HCT116 (cell line): Measurements from ENCODE around the gene UPP1. TPM values are rescaled to one million over a fixed set of nuclear protein-coding genes. Genes with fewer than 3 reads are reported as not detected.

Experiments
- ATAC-seq: fragments of 200-7000 bp; cut with Tn5 transposase; 2 replicates; pipeline ENCODE4 v1.9.1; 2020; ENCODE audit warnings: mild to moderate bottlenecking, moderate library complexity
- BruUV-seq: library from RNA; stranded (reverse); fragments of 400-500 nt; replicated peaks from 2 replicates; lab custom pipeline; 2021; lab: Mats Ljungman, UMichigan
- CTCF ChIA-PET: fragments of 300-600 bp; sonication (Branson Sonifier 250); formaldehyde crosslinking; loops from one replicate; lab custom pipeline; 2021; ENCODE audit warnings: antibody characterized with exemption; lab: Charles Lee
- POLR2A ChIA-PET: fragments of 300-600, 350-600 bp; sonication (Branson Sonifier 250); formaldehyde crosslinking; loops from one replicate; lab custom pipeline; 2021; ENCODE audit warnings: antibody characterized with exemption; lab: Charles Lee
- RAD21 ChIA-PET, 2 experiments: fragments of 300-600 bp; sonication (Branson Sonifier 250); formaldehyde crosslinking; loops; one replicate each; lab custom pipeline; 2023; ENCODE audit warnings: low total read pairs in 2 of 2; ENCODE audit not compliant: uncharacterized antibody in 2 of 2, unreplicated experiment in 2 of 2, low non-redundant PET in 1 of 2; lab: Charles Lee
- DNase-seq: peaks from one replicate; pipeline ENCODE4 v3.0.0-alpha.2; 2010; ENCODE audit warnings: low read depth, low spot score
- H2AFZ ChIP-seq: fragments of 200-600 bp; shearing (Covaris generic), sonication (generic); 2 replicates; pipeline ENCODE4 v1.6.1; 2017; ENCODE audit warnings: low read depth, mixed run types, mixed read lengths, antibody characterized with exemption, low read length; ENCODE audit not compliant: poor library complexity, severe bottlenecking
- H3K27ac ChIP-seq: 2 replicates; pipeline ENCODE4 v1.5.1; 2012; ENCODE audit warnings: low read depth, low read length
- H3K27me3 ChIP-seq: fragments of 200-600 bp; sonication (generic); 2 replicates; pipeline ENCODE4 v1.6.1; 2016; ENCODE audit warnings: mixed run types, low read length, mixed read lengths; ENCODE audit not compliant: insufficient read depth
- H3K36me3 ChIP-seq, 2 experiments: fragments of 200-500 bp in 1 of 2; fragments of 200-600 bp in 1 of 2; sonication (Bioruptor generic) in 1 of 2; sonication (generic) in 1 of 2; 2 replicates each; pipeline versions ENCODE4 v1.5.1 to v1.6.1; 2014 to 2016; ENCODE audit warnings: low read length in 2 of 2, inconsistent platforms in 1 of 2, mixed read lengths in 1 of 2, mixed run types in 1 of 2; ENCODE audit not compliant: insufficient read depth in 2 of 2, control insufficient read depth in 1 of 2
- H3K4me1 ChIP-seq, 2 experiments: fragments of 200-600 bp in 1 of 2; sonication (generic) in 1 of 2; 2 replicates each; pipeline versions ENCODE4 v1.5.1 to v1.6.1; 2012 to 2017; ENCODE audit warnings: low read length in 2 of 2, inconsistent platforms in 1 of 2, mild to moderate bottlenecking in 1 of 2, mixed read lengths in 1 of 2, mixed run types in 1 of 2, moderate library complexity in 1 of 2; ENCODE audit not compliant: insufficient read depth in 2 of 2, control insufficient read depth in 1 of 2
- H3K4me2 ChIP-seq: fragments of 200-600 bp; sonication (generic); 2 replicates; pipeline ENCODE4 v1.6.1; 2017; ENCODE audit warnings: mixed run types, low read length, mixed read lengths
- H3K4me3 ChIP-seq, 2 experiments: fragments of 200-600 bp in 1 of 2; sonication (generic) in 1 of 2; replicated peaks in 1 of 2; 2 replicates each; pipeline ENCODE4 v1.5.1; 2011 to 2016; ENCODE audit warnings: low read length in 2 of 2, control low read depth in 1 of 2, low read depth in 1 of 2, mild to moderate bottlenecking in 1 of 2, mixed read lengths in 1 of 2, mixed run types in 1 of 2
- H3K79me2 ChIP-seq: fragments of 200-600 bp; sonication (generic); 2 replicates; pipeline ENCODE4 v1.6.1; 2017; ENCODE audit warnings: mild to moderate bottlenecking, mixed run types, low read length, moderate library complexity, mixed read lengths; ENCODE audit not compliant: insufficient read depth
- H3K9ac ChIP-seq: fragments of 200-600 bp; sonication (generic); 2 replicates; pipeline ENCODE4 v1.6.1; 2016; ENCODE audit warnings: low read length, mixed read lengths
- H3K9me2 ChIP-seq: fragments of 200-600 bp; sonication (generic), shearing (Covaris generic); 2 replicates; pipeline ENCODE4 v1.6.1; 2017; ENCODE audit warnings: mixed run types, mild to moderate bottlenecking, moderate library complexity; ENCODE audit not compliant: insufficient read depth
- H3K9me3 ChIP-seq, 2 experiments: fragments of 200-500 bp in 1 of 2; fragments of 200-600 bp in 1 of 2; sonication (Bioruptor generic) in 1 of 2; sonication (generic) in 1 of 2; 2 replicates each; pipeline ENCODE4 v1.6.1; 2014 to 2017; ENCODE audit warnings: low read length in 2 of 2, mixed read lengths in 2 of 2, inconsistent platforms in 1 of 2, low read depth in 1 of 2, mild to moderate bottlenecking in 1 of 2, mixed run types in 1 of 2, moderate library complexity in 1 of 2; ENCODE audit not compliant: control insufficient read depth in 1 of 2, insufficient read depth in 1 of 2
- H4K20me1 ChIP-seq: fragments of 200-600 bp; sonication (generic), shearing (Covaris generic); 2 replicates; pipeline ENCODE4 v1.6.1; 2017; ENCODE audit warnings: mixed run types, mild to moderate bottlenecking, moderate library complexity; ENCODE audit not compliant: insufficient read depth
- POLR2AphosphoS5 ChIP-seq: IDR thresholded peaks from 2 replicates; pipeline ENCODE4 v1.6.1; 2011; ENCODE audit warnings: mild to moderate bottlenecking, low read depth, low read length, moderate library complexity
- REST ChIP-seq: IDR thresholded peaks from 2 replicates; pipeline ENCODE4 v1.6.1; 2012; ENCODE audit warnings: low read depth
- intact Hi-C: fragments of 100-400 bp; cut with micrococcal nuclease; formaldehyde crosslinking; loops from 2 replicates; pipeline ENCODE4 v1.10.0; 2022
- total RNA-seq: library from RNA; stranded (reverse); gene quantifications from one replicate; pipeline ENCODE4 v1.2.1, GENCODE V29; 2021; ENCODE audit not compliant: unreplicated experiment

UPP1 gene
- total RNA-seq, 1 experiment from 2014 or later: 42.7 TPM

GRCh38 chr7:48105045-48105444, 16.0 kb downstream of the UPP1 start:
- ATAC-seq: no peak
- CTCF ChIA-PET: no interaction called here
- peaks cover 7 to 36% of the 10 kb centered on the region in 2 experiments; a peak in 2 of 4 replicates for H3K36me3 ChIP-seq

More at GRCh38 chr7:48105045-48105444, 16.0 kb downstream of the UPP1 start:
- DNase-seq: no peak
- ChIA-PET POLR2A (interaction anchor here (1.0 kb wide), 2 partner anchors 9 to 12 kb away, joined by 3 read pairs; no protein-coding TSS in a partner anchor), RAD21 (no interaction called here)
- Histone ChIP-seq H3K4me2 (no peak overlapping the region), H3K4me1 (no peaks in the 10 kb centered on the region), H3K9ac (no peak overlapping the region), H2AFZ (no peak overlapping the region), H3K79me2 (no peaks in the 10 kb centered on the region), H3K4me3 (no peak overlapping the region), H3K9me3 (no peaks in the 10 kb centered on the region), H4K20me1 (no peaks in the 10 kb centered on the region), H3K27me3 (no peaks in the 10 kb centered on the region), H3K9me2 (no peaks in the 10 kb centered on the region), H3K27ac (no peak overlapping the region)
- intact Hi-C loops: no loop called here
- TF ChIP-seq REST (no peak), POLR2AphosphoS5 (peak; percentile 10; the same call in 1 of the 2 replicates)
- BruUV-seq: no TSS peak
